NCI-H510A (cell line): ENCODE measurements around the gene MPRIP.

ENCODE experiments used
- DNase-seq: peaks from one replicate; lab custom pipeline; 2025; lab: John Stamatoyannopoulos, UW

The MPRIP gene

DNA sequence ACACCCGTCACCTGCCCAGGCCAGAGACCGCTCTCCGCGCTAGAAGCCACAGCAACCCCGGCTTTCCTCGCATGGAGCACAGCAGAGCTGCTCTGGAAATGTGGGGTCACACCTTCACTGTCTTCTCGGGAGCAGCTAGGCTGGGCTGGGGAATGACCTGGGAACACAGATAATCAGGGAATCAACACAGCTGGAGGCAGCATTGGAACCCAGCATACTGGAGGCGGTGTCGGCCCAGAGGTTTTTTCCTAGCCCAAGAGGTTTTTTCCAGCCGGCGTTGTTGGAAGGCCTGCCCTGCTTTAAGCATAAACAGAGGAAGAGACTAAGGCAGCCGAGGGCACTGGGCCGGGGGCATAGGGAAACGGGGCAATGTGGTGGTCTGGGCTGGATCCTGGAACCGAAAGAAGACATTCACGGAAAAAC is 164.7 kb downstream of the MPRIP start:
- DNase-seq, result no peak

DNA sequence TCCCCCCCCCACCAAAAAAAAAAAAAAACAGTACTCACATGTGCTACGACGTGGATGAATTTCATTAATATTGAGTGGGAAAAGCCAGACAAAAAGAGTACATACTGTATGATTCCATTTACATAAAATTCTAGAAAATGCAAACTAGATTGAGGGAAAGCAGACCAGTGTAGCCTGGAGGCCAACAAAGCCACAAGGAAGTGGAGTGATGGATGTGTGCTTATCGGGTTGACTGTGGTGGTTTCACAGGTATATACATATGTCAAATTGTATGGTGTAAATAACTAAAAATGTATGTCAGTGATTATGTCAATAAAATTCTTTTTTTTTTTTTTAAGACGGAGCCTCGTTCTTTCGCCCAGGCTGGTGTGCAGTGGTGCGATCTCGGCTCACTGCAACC is 165.7 kb downstream of the MPRIP start:
- DNase-seq, result no peak

DNA sequence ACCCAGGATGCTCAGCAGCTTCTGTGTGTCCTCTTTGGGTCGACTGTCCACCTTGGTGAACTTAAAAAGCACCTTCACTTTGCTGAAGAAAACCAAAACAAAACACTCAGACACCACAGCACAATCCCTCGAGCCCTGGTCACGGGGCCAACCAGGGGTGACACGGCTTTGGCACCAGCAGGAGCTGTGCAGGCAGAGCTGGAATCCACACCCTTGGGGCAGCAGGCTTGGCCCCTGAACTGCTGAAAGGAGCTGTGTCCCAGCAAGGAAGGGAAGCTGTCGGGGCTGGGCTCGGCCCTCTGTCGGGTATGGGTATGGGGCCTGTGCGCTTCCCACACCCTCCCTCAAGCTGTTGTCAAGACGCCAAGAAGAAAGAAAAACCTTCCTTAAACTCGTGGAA is 171.5 kb downstream of the MPRIP start:
- DNase-seq, result no peak

DNA sequence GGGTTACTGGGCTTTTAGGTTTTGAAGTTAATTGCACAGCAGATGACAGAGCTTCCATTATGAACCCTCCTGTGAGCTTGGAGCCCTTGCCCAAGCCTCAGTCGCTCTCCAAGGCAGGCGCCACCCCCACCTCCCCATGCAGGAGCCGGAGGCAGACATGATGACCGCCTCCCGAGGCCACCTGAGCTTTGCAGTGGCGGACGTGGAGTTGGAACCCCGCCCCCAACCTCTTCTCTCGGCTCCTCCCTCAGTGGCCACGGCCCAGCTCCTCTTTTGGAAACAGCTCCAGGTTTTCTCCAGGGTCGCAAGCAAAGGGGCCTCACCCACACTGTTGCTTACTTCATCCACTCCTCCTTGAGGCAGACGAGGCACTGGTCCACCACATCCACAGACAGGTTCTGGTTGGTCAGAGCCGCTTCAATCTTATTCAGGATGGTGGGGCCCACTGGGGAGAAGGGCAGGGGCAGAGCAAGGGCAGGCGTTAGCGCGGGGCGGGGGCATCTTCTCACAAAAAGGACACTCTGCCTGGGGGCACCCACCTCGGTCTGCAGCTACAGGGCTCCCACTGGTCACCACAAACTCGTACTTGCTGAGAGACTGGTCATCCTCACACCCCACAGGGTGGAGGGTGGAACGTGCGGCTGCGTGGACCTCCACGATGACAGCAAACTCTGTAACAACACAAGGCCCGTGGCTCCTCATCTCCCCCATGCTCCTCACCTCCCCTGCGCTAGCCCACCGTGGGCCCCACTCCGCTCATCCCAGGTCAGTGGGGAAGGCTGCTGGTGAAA is 172.6 kb downstream of the MPRIP start:
- DNase-seq, result no peak

DNA sequence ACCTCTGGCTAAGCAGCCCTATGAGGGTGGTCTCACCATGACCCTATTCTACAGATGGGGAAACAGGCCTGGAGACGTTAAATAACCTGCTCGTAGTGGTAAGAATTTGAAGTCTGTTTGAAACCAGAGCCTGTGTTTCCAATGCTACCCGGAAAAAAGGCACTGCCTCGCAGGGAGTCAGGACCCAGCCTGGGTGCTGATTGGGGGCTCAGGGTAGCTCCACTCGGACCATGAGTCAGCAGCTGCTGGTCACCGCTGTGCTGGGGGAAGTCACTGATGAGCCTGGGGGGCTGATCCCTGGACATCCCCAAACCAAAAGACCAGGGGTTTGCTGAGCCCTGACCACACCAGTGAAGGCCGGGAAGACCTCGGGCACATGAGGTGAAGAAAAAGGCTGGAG is 173.3 kb downstream of the MPRIP start:
- no peak for DNase-seq

DNA sequence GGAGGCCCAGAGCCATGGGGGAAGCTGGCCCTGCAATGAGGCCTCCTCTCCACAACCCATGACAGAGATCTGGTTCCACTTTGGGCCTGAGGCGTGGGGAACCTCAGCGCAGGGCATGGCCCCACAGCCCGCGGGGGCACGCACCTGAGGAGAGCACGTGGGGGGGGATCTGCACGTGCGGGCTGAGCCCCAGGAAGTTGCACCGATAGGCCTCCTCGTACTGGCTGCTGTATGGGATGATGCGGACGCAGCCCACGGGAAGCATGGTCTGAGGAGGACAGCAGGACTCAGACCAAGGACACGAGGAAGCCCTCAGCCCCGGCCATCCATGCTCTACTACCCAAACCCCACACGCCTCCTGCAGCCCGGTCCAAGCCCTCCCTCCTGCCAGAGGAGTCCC is 174.0 kb downstream of the MPRIP start:
- DNase-seq, result no peak

DNA sequence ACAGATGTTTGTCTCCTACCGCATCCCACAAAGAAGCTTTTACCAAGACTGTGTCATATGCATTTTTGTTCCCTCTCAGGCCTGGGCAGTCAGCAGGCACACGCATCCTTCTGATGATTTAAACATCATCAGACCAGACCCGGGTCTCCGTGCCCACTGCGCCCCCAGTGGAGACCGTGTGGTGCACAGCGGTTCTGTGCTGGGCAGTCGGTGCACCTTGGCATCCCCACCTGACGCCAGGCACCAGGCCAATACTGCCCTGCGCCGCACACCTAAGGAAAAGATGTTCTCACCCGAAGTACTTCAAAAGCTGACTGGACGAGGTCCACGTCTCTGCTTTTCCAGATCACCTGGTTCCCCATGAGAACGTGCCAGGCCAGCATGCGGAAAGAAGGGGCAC is 174.5 kb downstream of the MPRIP start:
- DNase-seq, result no peak

DNA sequence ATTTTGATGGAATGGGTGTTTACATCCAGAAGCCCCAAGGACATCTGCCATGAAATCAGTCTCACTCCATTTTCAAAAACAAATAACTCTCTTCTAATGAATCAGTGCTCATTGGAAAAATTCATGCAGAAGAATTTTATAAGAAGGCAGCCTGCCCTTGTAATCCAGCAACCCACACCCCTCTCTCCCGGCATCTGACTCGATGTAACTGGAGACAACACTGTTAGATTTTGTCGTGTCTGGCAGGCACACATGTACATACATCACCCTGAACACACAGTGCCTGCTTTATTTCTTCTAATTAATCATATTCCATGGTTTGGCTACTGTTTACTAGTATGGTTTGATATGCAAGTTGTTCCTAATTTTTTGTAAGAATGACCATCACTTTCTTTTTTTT is 175.7 kb downstream of the MPRIP start:
- DNase-seq, result no peak

DNA sequence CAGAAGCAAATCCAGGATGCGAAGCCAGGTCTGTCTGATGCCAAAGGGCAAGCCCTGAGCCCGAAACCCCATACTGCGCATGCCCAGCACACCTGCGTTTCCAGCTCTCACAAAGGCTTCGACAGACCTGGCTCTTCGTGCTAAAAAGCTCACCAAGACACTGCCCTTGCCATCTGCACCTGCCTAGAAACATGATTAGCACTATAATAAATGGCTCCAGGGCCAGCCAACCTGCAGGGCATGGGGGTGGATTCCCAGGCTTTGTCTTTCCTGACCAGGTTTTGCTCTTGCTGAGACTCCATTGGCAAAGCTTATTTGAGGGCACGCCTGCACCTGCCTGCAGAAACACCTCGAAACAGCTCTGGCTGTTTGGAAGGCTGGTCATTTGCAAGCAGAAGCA is 178.3 kb downstream of the MPRIP start:
- DNase-seq, result no peak

DNA sequence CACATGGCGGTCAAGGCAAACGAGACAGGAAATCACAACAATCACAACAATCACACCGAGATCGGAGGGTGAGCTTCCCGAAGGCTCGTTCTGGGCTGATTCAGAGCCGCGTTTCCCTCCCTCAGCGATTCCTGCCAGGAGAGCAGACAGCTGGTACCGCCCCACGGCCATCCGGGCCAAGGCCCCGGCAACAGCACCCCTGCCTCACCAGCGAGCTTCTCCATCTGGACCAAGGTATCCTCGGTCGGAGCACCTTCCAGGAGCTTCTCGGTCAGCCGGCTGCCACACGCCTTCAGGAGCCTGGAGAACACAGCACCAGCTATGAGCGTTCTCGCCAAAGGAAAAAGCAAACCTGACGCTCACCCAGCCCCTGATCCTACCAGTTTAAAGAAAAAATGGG is 179.1 kb downstream of the MPRIP start:
- no peak for DNase-seq

DNA sequence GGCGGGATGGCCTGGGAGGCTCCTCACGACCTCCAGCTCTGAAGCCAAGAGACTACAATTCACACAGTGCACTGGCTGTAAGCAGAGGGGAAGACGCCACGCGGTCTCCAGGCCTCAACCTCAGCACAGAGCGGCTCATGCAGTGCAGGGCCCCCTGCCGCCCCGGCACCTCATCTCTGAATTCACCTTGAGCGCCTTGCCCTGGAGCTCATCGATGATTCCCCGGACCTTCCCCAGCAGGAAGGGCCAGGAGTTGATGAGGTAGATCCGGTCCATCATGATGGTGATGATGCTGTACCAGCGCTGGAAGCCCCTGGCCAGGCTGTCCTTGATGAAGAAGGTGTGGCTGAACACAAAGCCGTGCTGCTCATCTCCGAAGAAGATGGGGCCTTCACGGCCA is 181.5 kb downstream of the MPRIP start:
- no peak for DNase-seq

DNA sequence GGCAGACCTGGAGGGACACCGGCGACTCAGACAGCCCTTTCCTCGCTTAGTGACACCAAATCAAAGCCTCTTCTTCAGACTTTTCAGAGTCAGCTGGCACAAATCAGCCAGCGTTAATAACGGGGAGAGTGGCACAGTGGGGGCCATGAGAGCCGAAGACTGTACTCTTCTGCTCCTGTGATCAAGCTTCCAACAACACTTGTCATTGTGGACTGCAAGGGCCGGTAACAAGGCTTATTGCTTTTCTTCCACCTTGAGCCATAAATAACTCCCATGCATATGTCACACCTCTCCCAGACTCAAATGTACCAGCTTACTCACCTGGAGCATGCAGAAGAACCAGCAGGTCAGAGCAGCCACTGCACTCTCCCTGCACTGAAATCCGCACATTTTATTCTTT is 181.9 kb downstream of the MPRIP start:
- DNase-seq, result no peak

DNA sequence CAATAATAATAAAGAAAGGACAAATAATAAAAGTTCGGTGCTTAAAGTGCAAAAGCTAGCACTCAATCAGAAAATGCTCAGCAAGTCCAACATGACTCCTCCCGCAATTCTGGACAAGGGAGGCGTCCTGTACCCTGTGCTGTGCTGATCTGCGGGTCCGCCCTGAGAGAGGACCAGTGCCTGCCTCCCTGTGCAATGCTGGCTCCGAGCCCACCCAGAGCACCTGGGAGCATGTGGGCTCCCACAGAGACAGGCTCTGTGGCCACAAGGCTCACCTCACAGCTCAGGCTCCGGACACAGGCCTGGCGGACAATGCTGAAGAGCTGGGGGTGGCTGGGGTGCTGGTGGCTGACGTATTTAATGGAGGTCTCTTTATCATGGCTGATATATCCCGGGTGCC is 183.6 kb downstream of the MPRIP start:
- DNase-seq, result no peak

DNA sequence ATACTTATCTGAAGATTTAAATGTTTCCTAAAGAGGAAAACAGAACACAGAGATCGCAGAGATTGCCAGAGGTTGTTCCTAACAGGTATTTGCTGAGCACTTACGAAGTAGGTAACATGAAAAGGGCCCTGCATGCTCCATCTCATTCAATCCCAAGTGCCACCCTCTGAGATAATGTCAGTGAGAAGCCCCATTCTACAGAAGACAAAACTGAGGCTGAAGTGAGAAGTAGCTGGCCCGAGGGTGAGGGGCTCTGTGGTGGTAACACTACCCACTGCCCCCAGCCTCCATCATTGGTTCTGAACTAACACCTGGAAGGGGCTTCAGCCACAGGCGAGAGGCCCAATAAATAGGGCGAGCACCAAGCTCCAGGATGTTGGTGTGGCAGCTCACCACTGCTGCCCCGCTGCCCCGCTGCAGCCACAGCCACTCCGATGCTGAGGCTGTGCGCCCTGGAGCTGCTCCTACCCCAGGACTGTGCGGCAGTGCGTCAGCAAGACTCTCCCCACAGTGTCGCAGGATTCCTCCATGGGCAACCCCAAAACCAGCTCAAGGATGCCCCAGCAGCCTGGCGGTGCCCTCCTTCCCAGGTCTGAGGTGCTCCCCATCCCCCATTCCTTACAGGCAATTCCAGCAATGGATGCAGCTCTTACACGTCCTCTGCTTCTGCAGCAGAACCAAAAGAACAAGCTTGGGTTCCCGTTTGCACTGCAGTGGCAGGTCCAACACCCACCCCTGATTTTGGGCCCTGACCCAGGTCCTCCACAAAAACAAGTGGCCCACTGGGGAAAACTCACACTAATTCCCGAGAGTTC is 184.4 kb downstream of the MPRIP start:
- DNase-seq, result no peak

DNA sequence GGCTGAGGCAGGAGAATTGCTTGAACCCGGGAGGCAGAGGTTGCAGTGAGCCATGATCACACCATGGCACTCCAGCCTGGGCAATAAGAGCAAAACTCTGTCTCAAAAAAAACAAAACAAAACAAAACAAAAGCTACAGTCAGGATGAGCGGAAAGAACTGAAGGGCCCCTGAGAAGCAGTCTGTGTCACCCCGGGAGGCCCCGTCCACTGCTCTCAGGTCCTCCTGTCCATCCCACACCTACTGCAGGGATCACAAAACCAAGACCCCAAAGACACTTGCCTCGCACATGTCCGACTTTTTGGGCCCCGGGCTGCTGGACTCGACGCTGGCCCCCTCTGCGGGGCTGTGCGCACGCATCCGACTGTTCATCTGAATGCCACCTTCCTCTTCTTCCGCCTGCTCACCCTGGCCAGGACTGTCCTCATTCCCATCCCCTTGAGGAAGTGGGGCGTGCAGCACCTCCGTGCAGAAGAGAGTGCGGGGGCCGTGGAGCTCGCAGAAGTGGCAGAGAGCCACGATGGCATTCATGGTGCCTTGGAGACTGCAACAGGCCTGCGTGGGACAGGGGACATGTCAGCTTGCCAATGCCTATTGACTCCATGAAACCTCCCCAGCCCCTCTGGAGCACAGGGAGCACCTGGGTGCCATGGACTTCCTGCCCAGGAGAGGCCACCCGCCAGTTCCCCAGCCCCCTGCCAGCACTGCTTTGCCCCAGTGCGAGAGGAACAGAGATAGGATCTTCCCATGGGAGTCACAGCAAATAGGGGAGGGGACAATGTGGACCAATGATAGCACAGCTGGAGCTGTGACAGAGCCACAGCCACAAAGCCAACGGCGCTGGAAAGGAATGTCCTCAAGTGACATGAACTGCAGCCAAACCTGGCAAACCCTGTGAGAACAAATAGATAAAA is 185.6 kb downstream of the MPRIP start:
- no peak for DNase-seq

DNA sequence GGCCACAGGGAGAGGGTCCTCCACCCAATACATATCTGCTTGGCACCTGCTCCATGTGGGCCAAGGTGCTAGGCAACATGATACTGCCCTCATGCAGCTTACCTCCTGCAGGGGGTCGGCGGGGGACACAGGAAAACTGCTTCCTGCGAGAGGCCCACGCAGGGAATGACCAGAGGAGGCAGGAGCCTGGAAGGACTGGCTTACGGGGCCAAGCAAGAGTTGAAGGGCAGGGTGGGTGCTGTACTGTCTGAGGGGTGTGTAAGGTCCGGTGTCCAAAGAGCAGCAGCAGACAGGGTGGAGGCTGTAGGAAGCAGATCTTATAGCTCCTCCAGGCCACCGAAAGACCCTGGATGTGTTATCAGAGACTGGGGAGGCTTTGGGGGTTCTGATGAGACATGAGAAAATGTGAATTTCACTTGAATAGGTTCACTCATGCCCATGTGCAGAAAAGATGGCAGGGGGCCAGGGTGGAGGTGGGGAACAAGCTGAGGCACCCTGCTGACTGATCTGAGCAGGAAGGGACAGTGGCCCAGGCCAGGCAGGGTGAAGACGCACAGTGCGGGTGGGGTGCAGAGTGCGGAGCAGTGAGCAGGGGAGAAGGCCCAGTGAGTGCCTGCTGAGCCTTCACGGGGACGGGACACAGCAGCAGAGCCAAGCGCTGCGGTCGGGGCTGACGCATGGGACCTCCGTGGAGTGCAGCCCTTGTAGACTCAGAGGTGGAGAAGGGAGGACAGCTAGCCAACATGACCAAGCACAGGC is 186.4 kb downstream of the MPRIP start:
- no peak for DNase-seq

DNA sequence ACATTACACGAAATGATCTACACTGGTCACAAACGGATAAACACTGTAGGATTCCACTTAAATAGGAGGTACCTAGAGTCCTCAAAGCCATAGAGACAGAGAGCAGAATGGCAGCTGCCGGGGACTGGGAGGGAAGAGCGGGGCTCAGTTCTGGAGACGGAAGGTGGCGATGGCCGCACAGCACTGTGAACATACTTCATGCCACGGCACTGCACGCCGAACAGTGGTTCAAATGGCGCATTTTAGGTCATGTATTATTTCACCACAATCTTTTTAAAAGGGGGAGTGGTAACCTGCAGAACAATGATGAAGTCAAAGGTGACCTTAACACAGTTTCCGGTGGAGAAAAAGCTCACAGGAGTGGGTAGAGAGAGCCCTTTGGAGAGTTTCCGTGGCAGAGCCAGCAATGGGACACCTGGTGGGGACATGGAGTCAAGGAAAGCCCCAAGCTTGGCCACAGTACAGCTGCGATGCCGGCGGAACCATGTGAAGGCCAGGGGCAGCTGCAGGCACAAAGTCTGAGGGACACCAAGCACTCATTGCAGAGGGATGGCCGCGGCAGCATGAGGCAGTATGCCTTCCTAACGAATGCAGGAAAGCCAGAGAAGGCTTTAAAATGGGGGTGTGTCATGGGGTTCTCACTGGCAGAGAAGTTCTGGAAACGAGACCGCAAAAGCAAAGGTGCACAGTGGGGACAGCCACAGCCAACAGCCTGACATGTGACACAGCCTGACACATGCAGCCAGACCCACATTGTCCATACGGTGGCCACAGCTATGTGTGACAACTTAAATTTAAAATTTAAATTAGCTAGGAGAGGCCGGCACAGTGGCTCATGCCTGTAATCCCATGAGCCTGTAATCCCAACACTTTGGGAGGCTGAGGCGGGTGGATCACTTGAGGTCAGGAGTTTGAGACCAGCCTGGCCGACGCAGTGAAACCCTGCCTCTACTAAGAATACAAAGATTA is 187.4 kb downstream of the MPRIP start:
- DNase-seq, result no peak

DNA sequence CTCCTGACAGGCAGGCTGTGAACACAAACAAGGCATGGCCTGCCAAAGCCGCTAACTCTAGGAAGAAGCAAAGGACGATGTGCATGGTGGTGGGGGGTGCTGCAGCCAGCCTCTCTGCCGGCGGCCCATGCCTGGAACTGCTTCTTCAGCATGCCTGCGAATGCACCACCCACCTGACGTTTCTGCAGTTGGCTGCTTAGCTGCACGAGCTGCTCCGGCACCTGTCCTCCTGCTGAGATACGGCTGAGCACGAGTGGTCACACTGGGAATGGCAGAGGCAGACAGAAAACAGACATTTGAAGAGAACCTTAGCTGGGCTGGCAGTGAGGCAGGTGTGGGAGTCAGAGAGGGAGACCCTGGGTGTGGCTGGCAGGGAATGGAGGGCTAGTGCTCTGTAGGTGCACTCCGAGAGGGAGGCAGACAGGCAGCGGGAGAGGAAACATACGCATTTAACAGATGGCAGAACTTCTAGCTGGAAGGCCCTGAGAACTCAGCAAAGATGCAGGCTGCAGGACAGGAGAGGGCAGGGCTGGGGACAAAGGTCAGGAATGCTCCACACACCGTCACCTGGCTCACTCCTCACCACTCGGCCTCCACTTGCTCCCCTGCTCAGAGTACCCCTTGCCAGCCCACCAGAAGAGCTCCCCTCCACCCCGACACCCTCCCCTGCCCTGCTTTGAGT is 189.5 kb downstream of the MPRIP start:
- no peak for DNase-seq

DNA sequence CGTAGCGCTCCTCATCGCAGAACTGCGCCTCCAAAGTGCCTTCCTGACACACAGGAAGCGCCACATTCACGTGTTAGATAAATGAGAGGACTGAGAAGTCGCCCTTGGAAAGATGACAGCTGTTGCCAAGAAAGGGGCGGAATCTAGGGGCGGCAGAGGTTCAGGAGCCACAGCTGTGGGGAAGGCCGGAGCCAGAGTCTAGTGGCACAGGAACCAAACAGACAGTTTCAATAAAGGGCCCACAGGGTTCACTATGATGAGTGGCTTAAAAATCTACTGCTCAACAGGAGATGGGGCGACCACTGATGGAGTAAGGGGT is 190.0 kb downstream of the MPRIP start:
- DNase-seq, result no peak
